ENCODE results near the gene RPS3.
A peak's percentile ranks its signal among the peaks of the same experiment; 100 is the strongest.

Gene RPS3

DNA sequence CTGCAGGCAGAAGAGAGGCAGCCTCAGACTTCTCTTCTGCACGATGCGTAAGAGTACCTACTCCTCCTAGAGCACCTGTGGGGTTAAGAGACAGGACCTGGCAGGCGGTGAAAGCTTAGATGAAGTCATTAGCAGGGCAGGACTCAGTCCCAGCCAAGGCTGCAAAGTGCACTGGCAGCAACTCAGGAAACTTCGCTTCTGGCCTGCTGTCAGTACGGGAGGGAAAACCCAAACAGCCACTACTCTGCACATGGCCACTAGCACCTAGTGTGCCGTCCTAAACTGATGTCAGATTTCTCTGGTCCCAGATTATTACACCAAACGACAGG is 42.5 kb downstream of the RPS3 start:
- Histone ChIP-seq H3K27me3 (ENCODE audit: control insufficient read depth, low read length) (peaks cover 3% of the 10 kb centered on the region; the same call in 1 of the 2 replicates), H3K79me2 (ENCODE audit: control insufficient read depth, low read length) (no peaks in the 10 kb centered on the region), H3K4me2 (ENCODE audit: low read length) (no peak overlapping the region), H3K27ac (ENCODE audit: low read depth, low read length) (no peak overlapping the region), H4K20me1 (ENCODE audit: control insufficient read depth, insufficient read depth, low read depth, low read length) (no peaks in the 10 kb centered on the region), H3K9me3 (ENCODE audit: control insufficient read depth, insufficient read depth, low read length) (no peaks in the 10 kb centered on the region), H3K4me1 (ENCODE audit: control insufficient read depth, low read length) (no peaks in the 10 kb centered on the region), H3F3A (ENCODE audit: control insufficient read depth, insufficient read depth) (no peaks in the 10 kb centered on the region), H3K9me2 (replicated peaks; ENCODE audit: control insufficient read depth, low read length) (no peaks in the 10 kb centered on the region), H3K4me3 (ENCODE audit: low read length) (no peak overlapping the region), H3K36me3 (ENCODE audit: control insufficient read depth, low read length) (no peaks in the 10 kb centered on the region)
- TF ChIP-seq EZH2phosphoT487 (IDR thresholded peaks at IDR 0.05; ENCODE audit: borderline replicate concordance, low read length) = no peak
- TF ChIP-seq, protein P1, sequence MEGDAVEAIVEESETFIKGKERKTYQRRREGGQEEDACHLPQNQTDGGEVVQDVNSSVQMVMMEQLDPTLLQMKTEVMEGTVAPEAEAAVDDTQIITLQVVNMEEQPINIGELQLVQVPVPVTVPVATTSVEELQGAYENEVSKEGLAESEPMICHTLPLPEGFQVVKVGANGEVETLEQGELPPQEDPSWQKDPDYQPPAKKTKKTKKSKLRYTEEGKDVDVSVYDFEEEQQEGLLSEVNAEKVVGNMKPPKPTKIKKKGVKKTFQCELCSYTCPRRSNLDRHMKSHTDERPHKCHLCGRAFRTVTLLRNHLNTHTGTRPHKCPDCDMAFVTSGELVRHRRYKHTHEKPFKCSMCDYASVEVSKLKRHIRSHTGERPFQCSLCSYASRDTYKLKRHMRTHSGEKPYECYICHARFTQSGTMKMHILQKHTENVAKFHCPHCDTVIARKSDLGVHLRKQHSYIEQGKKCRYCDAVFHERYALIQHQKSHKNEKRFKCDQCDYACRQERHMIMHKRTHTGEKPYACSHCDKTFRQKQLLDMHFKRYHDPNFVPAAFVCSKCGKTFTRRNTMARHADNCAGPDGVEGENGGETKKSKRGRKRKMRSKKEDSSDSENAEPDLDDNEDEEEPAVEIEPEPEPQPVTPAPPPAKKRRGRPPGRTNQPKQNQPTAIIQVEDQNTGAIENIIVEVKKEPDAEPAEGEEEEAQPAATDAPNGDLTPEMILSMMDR (IDR thresholded peaks at IDR 0.05; ENCODE audit: low read depth, low read length, poor library complexity, severe bottlenecking) = no peak

DNA sequence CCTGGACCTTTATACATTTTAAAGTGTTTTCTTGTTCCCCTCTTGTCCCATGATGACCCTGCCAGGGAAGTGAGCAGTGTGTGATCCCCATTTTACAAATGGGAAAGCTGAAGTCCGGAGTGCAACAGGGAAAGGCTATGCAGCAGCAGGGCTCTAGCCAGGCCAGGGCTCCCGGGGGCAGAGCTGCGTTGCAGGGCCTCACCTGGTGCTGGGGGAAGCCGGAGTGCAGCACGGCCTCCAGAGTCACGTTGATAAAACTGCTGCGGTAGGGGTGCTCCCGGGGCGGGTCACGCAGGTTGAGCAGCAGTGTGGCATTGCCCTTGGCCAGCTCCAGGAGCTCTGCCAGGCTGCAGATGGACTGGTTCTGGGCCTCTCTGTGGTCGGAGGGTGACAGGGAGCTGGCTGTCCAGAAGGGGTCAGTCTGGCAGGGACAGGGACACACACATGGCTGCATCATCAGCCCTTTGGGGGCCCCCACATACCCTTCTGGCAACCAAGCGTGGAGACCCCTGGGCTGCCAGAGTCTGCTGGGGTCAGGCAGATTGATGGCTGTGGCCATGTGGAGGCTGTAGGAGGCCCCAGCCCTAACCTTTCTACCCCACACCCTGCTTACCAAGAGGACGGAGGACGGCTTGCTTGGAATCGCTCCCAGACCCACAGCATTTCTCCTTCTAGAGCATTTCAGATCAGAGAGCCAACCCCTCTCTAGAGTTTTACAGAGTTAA is 43.0 kb downstream of the RPS3 start:
- Histone ChIP-seq H3K27ac (ENCODE audit: low read depth, low read length) (no peak overlapping the region), H4K20me1 (ENCODE audit: control insufficient read depth, insufficient read depth, low read depth, low read length) (no peaks in the 10 kb centered on the region), H3K9me2 (replicated peaks; ENCODE audit: control insufficient read depth, low read length) (no peaks in the 10 kb centered on the region), H3K9me3 (ENCODE audit: control insufficient read depth, insufficient read depth, low read length) (no peaks in the 10 kb centered on the region), H3K4me2 (ENCODE audit: low read length) (no peak overlapping the region), H3K4me1 (ENCODE audit: control insufficient read depth, low read length) (no peaks in the 10 kb centered on the region), H3F3A (ENCODE audit: control insufficient read depth, insufficient read depth) (no peaks in the 10 kb centered on the region), H3K27me3 (ENCODE audit: control insufficient read depth, low read length) (peaks cover 3% of the 10 kb centered on the region; the same call in 1 of the 2 replicates), H3K36me3 (ENCODE audit: control insufficient read depth, low read length) (no peaks in the 10 kb centered on the region), H3K79me2 (ENCODE audit: control insufficient read depth, low read length) (no peaks in the 10 kb centered on the region), H3K4me3 (ENCODE audit: low read length) (no peak overlapping the region)
- TF ChIP-seq EZH2phosphoT487 (IDR thresholded peaks at IDR 0.05; ENCODE audit: borderline replicate concordance, low read length) = no peak

DNA sequence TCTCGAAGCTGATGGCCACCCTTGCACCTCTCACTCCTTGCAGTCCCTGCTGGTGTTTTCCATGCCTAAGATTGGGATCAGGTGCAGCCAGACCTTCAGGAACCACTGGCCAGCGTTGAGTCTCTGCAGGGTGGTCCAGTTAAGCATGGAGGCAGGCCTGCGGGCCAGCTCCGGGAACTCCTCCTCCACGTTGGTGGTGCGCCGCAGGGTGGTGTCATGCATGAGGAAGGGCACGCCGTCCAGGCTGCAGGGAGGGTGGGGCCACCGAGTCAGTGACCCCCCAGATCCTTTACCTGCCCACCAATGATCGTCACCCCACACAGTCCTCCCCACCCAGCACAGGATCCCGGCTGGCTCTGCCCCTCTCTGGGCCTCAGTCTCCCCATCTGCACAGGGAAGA is 43.7 kb downstream of the RPS3 start:
- Histone ChIP-seq H3K9me2 (replicated peaks; ENCODE audit: control insufficient read depth, low read length) (no peaks in the 10 kb centered on the region), H3K27me3 (ENCODE audit: control insufficient read depth, low read length) (peaks cover 3% of the 10 kb centered on the region; the same call in 1 of the 2 replicates), H3K79me2 (ENCODE audit: control insufficient read depth, low read length) (no peaks in the 10 kb centered on the region), H3F3A (ENCODE audit: control insufficient read depth, insufficient read depth) (no peaks in the 10 kb centered on the region), H3K27ac (ENCODE audit: low read depth, low read length) (no peak overlapping the region), H3K36me3 (ENCODE audit: control insufficient read depth, low read length) (no peaks in the 10 kb centered on the region), H3K4me2 (ENCODE audit: low read length) (no peak overlapping the region), H3K9me3 (ENCODE audit: control insufficient read depth, insufficient read depth, low read length) (no peaks in the 10 kb centered on the region), H3K4me3 (ENCODE audit: low read length) (no peak overlapping the region), H4K20me1 (ENCODE audit: control insufficient read depth, insufficient read depth, low read depth, low read length) (no peaks in the 10 kb centered on the region), H3K4me1 (ENCODE audit: control insufficient read depth, low read length) (no peaks in the 10 kb centered on the region)
- TF ChIP-seq EZH2phosphoT487 (IDR thresholded peaks at IDR 0.05; ENCODE audit: borderline replicate concordance, low read length) = no peak
- TF ChIP-seq, protein P1 (IDR thresholded peaks at IDR 0.05; ENCODE audit: low read depth, low read length, poor library complexity, severe bottlenecking) = no peak

DNA sequence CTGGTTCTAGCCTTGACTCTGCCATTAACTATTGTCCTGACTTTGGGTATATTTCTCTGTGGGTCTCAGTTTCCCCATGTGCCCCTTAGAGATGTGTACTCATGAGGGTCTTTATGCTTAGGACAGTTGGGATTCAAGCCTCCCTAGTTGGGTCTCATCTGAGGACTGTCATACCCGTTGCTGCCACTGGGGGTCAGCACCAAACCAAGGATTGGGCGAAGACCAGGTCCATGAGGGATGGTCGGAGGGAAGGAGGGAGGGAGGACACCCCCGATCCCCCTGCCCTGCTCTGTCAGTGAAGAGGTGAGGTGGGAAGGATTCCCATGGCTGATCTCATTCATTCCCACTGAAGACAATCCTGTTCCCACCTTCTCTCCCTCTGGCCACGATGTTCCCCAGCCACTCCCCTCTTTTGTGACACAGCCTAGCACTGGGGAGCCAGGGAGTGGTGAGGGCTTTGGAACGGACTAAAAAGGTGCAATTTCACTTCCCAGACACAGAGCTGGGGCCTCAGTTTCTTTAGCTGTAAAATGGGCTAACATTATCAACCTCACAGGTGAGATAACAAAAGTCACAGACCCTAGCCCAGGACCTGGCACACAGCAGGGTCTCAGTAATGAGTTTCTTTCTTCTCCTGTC is 46.1 kb downstream of the RPS3 start:
- no peak overlapping the region for H3K4me2 ChIP-seq (ENCODE audit: low read length)
- no peaks in the 10 kb centered on the region for H3K9me3 ChIP-seq (ENCODE audit: control insufficient read depth, insufficient read depth, low read length)
- H3K9me2 ChIP-seq (replicated peaks; ENCODE audit: control insufficient read depth, low read length) = no peaks in the 10 kb centered on the region
- H3K4me1 ChIP-seq (ENCODE audit: control insufficient read depth, low read length) = no peaks in the 10 kb centered on the region
- TF ChIP-seq EZH2phosphoT487 (IDR thresholded peaks at IDR 0.05; ENCODE audit: borderline replicate concordance, low read length) = no peak
- TF ChIP-seq, protein P1 (IDR thresholded peaks at IDR 0.05; ENCODE audit: low read depth, low read length, poor library complexity, severe bottlenecking) = peak; percentile 98
- H3K36me3 ChIP-seq (ENCODE audit: control insufficient read depth, low read length) = no peaks in the 10 kb centered on the region
- H3K27me3 ChIP-seq (ENCODE audit: control insufficient read depth, low read length) = peaks cover 3% of the 10 kb centered on the region; the same call in 1 of the 2 replicates
- no peaks in the 10 kb centered on the region for H4K20me1 ChIP-seq (ENCODE audit: control insufficient read depth, insufficient read depth, low read depth, low read length)
- H3K79me2 ChIP-seq (ENCODE audit: control insufficient read depth, low read length) = no peaks in the 10 kb centered on the region
- no peaks in the 10 kb centered on the region for H3F3A ChIP-seq (ENCODE audit: control insufficient read depth, insufficient read depth)
- no peak overlapping the region for H3K4me3 ChIP-seq (ENCODE audit: low read length)
- H3K27ac ChIP-seq (ENCODE audit: low read depth, low read length) = no peak overlapping the region
